ENCODE results near the gene SMARCD3.

The SMARCD3 gene

GRCh38 chr7:151254316-151254715 lies 5.8 kb upstream of the SMARCD3 start:
- H3K36me3 ChIP-seq (ENCODE audit: control insufficient read depth, insufficient read depth, low read length, severe bottlenecking): no peaks in the 10 kb centered on the region
- H3K27me3 ChIP-seq (replicated peaks; ENCODE audit: control insufficient read depth, insufficient read depth, low read length): peaks cover 23% of the 10 kb centered on the region
- no peak overlapping the region for H3K4me3 ChIP-seq (ENCODE audit: low read length)
- peaks cover 37% of the 10 kb centered on the region for H3K4me1 ChIP-seq (ENCODE audit: control insufficient read depth, insufficient read depth, low read length)
- no peak for DNase-seq (ENCODE audit: low read depth)
- no peaks in the 10 kb centered on the region for H3K9me3 ChIP-seq (ENCODE audit: control insufficient read depth, low read length)
- H3K9ac ChIP-seq (ENCODE audit: low read length): no peak overlapping the region

- Histone ChIP-seq H3K9me3 (ENCODE audit: control insufficient read depth, low read length) (no peaks in the 10 kb centered on the region), H3K27me3 (replicated peaks; ENCODE audit: control insufficient read depth, insufficient read depth, low read length) (peaks cover 18% of the 10 kb centered on the region), H3K4me3 (ENCODE audit: low read length) (peak overlapping the region; percentile 85), H3K36me3 (ENCODE audit: control insufficient read depth, insufficient read depth, low read length, severe bottlenecking) (no peaks in the 10 kb centered on the region), H3K4me1 (ENCODE audit: control insufficient read depth, insufficient read depth, low read length) (peaks cover 38% of the 10 kb centered on the region), H3K9ac (ENCODE audit: low read length) (peak overlapping the region; percentile 95)
- DNase-seq (ENCODE audit: low read depth): peak; percentile 37
These were observed 4.6 kb upstream of the SMARCD3 start for GRCh38 chr7:151252961-151253711.

- Histone ChIP-seq H3K36me3 (ENCODE audit: control insufficient read depth, insufficient read depth, low read length, severe bottlenecking) (no peaks in the 10 kb centered on the region), H3K4me1 (ENCODE audit: control insufficient read depth, insufficient read depth, low read length) (peaks cover 42% of the 10 kb centered on the region), H3K4me3 (ENCODE audit: low read length) (peak overlapping the region; percentile 85), H3K27me3 (replicated peaks; ENCODE audit: control insufficient read depth, insufficient read depth, low read length) (peaks cover 12% of the 10 kb centered on the region), H3K9ac (ENCODE audit: low read length) (peak overlapping the region; percentile 95), H3K9me3 (ENCODE audit: control insufficient read depth, low read length) (no peaks in the 10 kb centered on the region)
- no peak for DNase-seq (ENCODE audit: low read depth)
These were observed 4.0 kb upstream of the SMARCD3 start for GRCh38 chr7:151252561-151252835.

GRCh38 chr7:151251689-151252560 lies 3.4 kb upstream of the SMARCD3 start:
- H3K4me1 ChIP-seq (ENCODE audit: control insufficient read depth, insufficient read depth, low read length): peaks cover 47% of the 10 kb centered on the region
- peak; percentile 90 for DNase-seq (ENCODE audit: low read depth)

GRCh38 chr7:151251328-151251688 lies 2.8 kb upstream of the SMARCD3 start:
- H3K9me3 ChIP-seq (ENCODE audit: control insufficient read depth, low read length): no peaks in the 10 kb centered on the region
- H3K4me3 ChIP-seq (ENCODE audit: low read length): peak overlapping the region; percentile 92
- no peaks in the 10 kb centered on the region for H3K36me3 ChIP-seq (ENCODE audit: control insufficient read depth, insufficient read depth, low read length, severe bottlenecking)
- peak overlapping the region; percentile 95 for H3K9ac ChIP-seq (ENCODE audit: low read length)
- DNase-seq (ENCODE audit: low read depth): no peak
- H3K4me1 ChIP-seq (ENCODE audit: control insufficient read depth, insufficient read depth, low read length): peaks cover 48% of the 10 kb centered on the region
- peaks cover 12% of the 10 kb centered on the region for H3K27me3 ChIP-seq (replicated peaks; ENCODE audit: control insufficient read depth, insufficient read depth, low read length)

More at GRCh38 chr7:151251689-151252560, 3.4 kb upstream of the SMARCD3 start:
- peaks cover 12% of the 10 kb centered on the region for H3K27me3 ChIP-seq (replicated peaks; ENCODE audit: control insufficient read depth, insufficient read depth, low read length)
- no peaks in the 10 kb centered on the region for H3K36me3 ChIP-seq (ENCODE audit: control insufficient read depth, insufficient read depth, low read length, severe bottlenecking)
- peak overlapping the region; percentile 92 for H3K4me3 ChIP-seq (ENCODE audit: low read length)
- peak overlapping the region; percentile 95 for H3K9ac ChIP-seq (ENCODE audit: low read length)
- H3K9me3 ChIP-seq (ENCODE audit: control insufficient read depth, low read length): no peaks in the 10 kb centered on the region

GRCh38 chr7:151250181-151251132 lies 2.0 kb upstream of the SMARCD3 start:
- Histone ChIP-seq H3K9me3 (ENCODE audit: control insufficient read depth, low read length) (no peaks in the 10 kb centered on the region), H3K9ac (ENCODE audit: low read length) (peak overlapping the region; percentile 95), H3K36me3 (ENCODE audit: control insufficient read depth, insufficient read depth, low read length, severe bottlenecking) (no peaks in the 10 kb centered on the region), H3K4me1 (ENCODE audit: control insufficient read depth, insufficient read depth, low read length) (peaks cover 56% of the 10 kb centered on the region), H3K27me3 (replicated peaks; ENCODE audit: control insufficient read depth, insufficient read depth, low read length) (peaks cover 12% of the 10 kb centered on the region), H3K4me3 (ENCODE audit: low read length) (peak overlapping the region; percentile 92)
- DNase-seq (ENCODE audit: low read depth): no peak

GRCh38 chr7:151249732-151250072 lies 1.2 kb upstream of the SMARCD3 start:
- Histone ChIP-seq H3K9me3 (ENCODE audit: control insufficient read depth, low read length) (no peaks in the 10 kb centered on the region), H3K36me3 (ENCODE audit: control insufficient read depth, insufficient read depth, low read length, severe bottlenecking) (no peaks in the 10 kb centered on the region), H3K4me1 (ENCODE audit: control insufficient read depth, insufficient read depth, low read length) (peaks cover 62% of the 10 kb centered on the region), H3K27me3 (replicated peaks; ENCODE audit: control insufficient read depth, insufficient read depth, low read length) (peaks cover 11% of the 10 kb centered on the region), H3K9ac (ENCODE audit: low read length) (peak overlapping the region; percentile 98), H3K4me3 (ENCODE audit: low read length) (peak overlapping the region; percentile 92)
- peak; percentile 72 for DNase-seq (ENCODE audit: low read depth)

- Histone ChIP-seq H3K4me3 (ENCODE audit: low read length) (peak overlapping the region; percentile 92), H3K9me3 (ENCODE audit: control insufficient read depth, low read length) (no peaks in the 10 kb centered on the region), H3K27me3 (replicated peaks; ENCODE audit: control insufficient read depth, insufficient read depth, low read length) (peaks cover 6% of the 10 kb centered on the region), H3K4me1 (ENCODE audit: control insufficient read depth, insufficient read depth, low read length) (peaks cover 65% of the 10 kb centered on the region), H3K36me3 (ENCODE audit: control insufficient read depth, insufficient read depth, low read length, severe bottlenecking) (no peaks in the 10 kb centered on the region), H3K9ac (ENCODE audit: low read length) (peak overlapping the region; percentile 98)
- DNase-seq (ENCODE audit: low read depth): peak; percentile 88
These were observed 689 bp upstream of the SMARCD3 start for GRCh38 chr7:151249034-151249731.

- DNase-seq (ENCODE audit: low read depth): peak; percentile 64
- H3K4me1 ChIP-seq (ENCODE audit: control insufficient read depth, insufficient read depth, low read length): peaks cover 67% of the 10 kb centered on the region
- H3K4me3 ChIP-seq (ENCODE audit: low read length): peak overlapping the region; percentile 92
These were observed 716 bp downstream of the SMARCD3 start for GRCh38 chr7:151247611-151248345.

More at GRCh38 chr7:151247611-151248345, 716 bp downstream of the SMARCD3 start:
- no peaks in the 10 kb centered on the region for H3K27me3 ChIP-seq (replicated peaks; ENCODE audit: control insufficient read depth, insufficient read depth, low read length)
- no peaks in the 10 kb centered on the region for H3K36me3 ChIP-seq (ENCODE audit: control insufficient read depth, insufficient read depth, low read length, severe bottlenecking)
- H3K9ac ChIP-seq (ENCODE audit: low read length): peak overlapping the region; percentile 98
- H3K9me3 ChIP-seq (ENCODE audit: control insufficient read depth, low read length): no peaks in the 10 kb centered on the region
